GM12878 (cell line): ENCODE results near the gene DUOXA2. TPM values are rescaled to one million over a fixed set of nuclear protein-coding genes. Genes with fewer than 3 reads are reported as not detected.

Source experiments
- BRCA1 ChIP-seq: IDR thresholded peaks from 2 replicates; pipeline ENCODE4 v1.6.1; 2011; ENCODE audit warnings: low read depth, low read length, improper control_type of control experiment
- CHD2 ChIP-seq: IDR thresholded peaks from 2 replicates; pipeline ENCODE4 v1.6.1; 2011; ENCODE audit warnings: low read depth, low read length, improper control_type of control experiment, borderline replicate concordance
- CHD4 ChIP-seq: fragments of 200-600 bp; sonication (generic); IDR thresholded peaks from 2 replicates; pipeline ENCODE4 v1.6.1; 2016; ENCODE audit warnings: mild to moderate bottlenecking
- ESRRA ChIP-seq: IDR thresholded peaks from 2 replicates; pipeline ENCODE4 v1.6.1; 2012; ENCODE audit warnings: mild to moderate bottlenecking, low read length, improper control_type of control experiment
- FOXM1 ChIP-seq: IDR thresholded peaks from 2 replicates; pipeline ENCODE4 v1.6.1; 2012; ENCODE audit warnings: low read depth, mild to moderate bottlenecking, inconsistent platforms, low read length, moderate library complexity
- HCFC1 ChIP-seq: fragments of 150-350 bp; IDR thresholded peaks from 2 replicates; pipeline ENCODE4 v1.6.1; 2014; ENCODE audit warnings: low read length
- PML ChIP-seq: IDR thresholded peaks from 2 replicates; pipeline ENCODE4 v1.6.1; 2012; ENCODE audit warnings: low read length, inconsistent platforms
- SUPT20H ChIP-seq: IDR thresholded peaks from 2 replicates; pipeline ENCODE4 v1.6.1; 2011; ENCODE audit warnings: low read depth, mild to moderate bottlenecking, low read length, moderate library complexity, borderline replicate concordance; ENCODE audit not compliant: control insufficient read depth
- ZBTB33 ChIP-seq: fragments of 450-650 bp; IDR thresholded peaks from 2 replicates; pipeline ENCODE4 v1.6.1; 2017; ENCODE audit warnings: mild to moderate bottlenecking
- polyA plus RNA-seq, 11 experiments: library from polyadenylated mRNA; depleted of rRNA in 4 of 11; unstranded in 6 of 11; stranded (reverse) in 5 of 11; fragments of >200 nt; fragmentation: Nextera tagmentation in 4 of 11; fragmentation: Illumina TruSeq in 1 of 11; extraction: Ambion mirVana in 4 of 11; extraction: Trizol in 1 of 11; gene quantifications; 1 replicate in 1 of 11; 2 replicates in 10 of 11; pipeline versions ENCODE4 v1.2.1 to v1.2.3, GENCODE V29; 2011 to 2016; ENCODE audit warnings: inconsistent platforms in 2 of 11, missing spikeins in 2 of 11, low read depth in 1 of 11
- total RNA-seq, 4 experiments: library from RNA; depleted of rRNA in 3 of 4; stranded (reverse); fragments of >200 nt in 3 of 4; fragmentation: Illumina TruSeq in 1 of 4; extraction: Trizol in 1 of 4; gene quantifications; 2 replicates each; pipeline versions ENCODE4 v1.2.1 to v1.2.3, GENCODE V29; 2013 to 2021
- TF ChIP-seq, protein P1 (sequence below): fragments of 150-350 bp; IDR thresholded peaks from 2 replicates; pipeline ENCODE4 v1.6.1; 2016; ENCODE audit warnings: low read depth, low read length

The DUOXA2 gene
- total and polyA plus RNA-seq, 10 of the 15 experiments (the other 5 are each of a cell fraction or from before 2014, with no cell fraction given): not detected

GRCh38 chr15:45131510-45131909 lies 17.4 kb downstream of the DUOXA2 start (continued):
- TF ChIP-seq ZBTB33: no peak
- TF ChIP-seq HCFC1: no peak
- TF ChIP-seq, protein P1, sequence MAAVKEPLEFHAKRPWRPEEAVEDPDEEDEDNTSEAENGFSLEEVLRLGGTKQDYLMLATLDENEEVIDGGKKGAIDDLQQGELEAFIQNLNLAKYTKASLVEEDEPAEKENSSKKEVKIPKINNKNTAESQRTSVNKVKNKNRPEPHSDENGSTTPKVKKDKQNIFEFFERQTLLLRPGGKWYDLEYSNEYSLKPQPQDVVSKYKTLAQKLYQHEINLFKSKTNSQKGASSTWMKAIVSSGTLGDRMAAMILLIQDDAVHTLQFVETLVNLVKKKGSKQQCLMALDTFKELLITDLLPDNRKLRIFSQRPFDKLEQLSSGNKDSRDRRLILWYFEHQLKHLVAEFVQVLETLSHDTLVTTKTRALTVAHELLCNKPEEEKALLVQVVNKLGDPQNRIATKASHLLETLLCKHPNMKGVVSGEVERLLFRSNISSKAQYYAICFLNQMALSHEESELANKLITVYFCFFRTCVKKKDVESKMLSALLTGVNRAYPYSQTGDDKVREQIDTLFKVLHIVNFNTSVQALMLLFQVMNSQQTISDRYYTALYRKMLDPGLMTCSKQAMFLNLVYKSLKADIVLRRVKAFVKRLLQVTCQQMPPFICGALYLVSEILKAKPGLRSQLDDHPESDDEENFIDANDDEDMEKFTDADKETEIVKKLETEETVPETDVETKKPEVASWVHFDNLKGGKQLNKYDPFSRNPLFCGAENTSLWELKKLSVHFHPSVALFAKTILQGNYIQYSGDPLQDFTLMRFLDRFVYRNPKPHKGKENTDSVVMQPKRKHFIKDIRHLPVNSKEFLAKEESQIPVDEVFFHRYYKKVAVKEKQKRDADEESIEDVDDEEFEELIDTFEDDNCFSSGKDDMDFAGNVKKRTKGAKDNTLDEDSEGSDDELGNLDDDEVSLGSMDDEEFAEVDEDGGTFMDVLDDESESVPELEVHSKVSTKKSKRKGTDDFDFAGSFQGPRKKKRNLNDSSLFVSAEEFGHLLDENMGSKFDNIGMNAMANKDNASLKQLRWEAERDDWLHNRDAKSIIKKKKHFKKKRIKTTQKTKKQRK: no peak
- TF ChIP-seq ESRRA: no peak
- TF ChIP-seq PML: no peak
- no peak for TF ChIP-seq BRCA1
- TF ChIP-seq SUPT20H: no peak
- no peak for TF ChIP-seq CHD4
- no peak for TF ChIP-seq FOXM1
- TF ChIP-seq CHD2: no peak
